ENCODE data around the gene TKT. TPM values are rescaled to one million over a fixed set of nuclear protein-coding genes. Genes with fewer than 3 reads are reported as not detected.

TKT gene
- total RNA-seq, 1 experiment from 2014 or later, result 650 TPM

DNA sequence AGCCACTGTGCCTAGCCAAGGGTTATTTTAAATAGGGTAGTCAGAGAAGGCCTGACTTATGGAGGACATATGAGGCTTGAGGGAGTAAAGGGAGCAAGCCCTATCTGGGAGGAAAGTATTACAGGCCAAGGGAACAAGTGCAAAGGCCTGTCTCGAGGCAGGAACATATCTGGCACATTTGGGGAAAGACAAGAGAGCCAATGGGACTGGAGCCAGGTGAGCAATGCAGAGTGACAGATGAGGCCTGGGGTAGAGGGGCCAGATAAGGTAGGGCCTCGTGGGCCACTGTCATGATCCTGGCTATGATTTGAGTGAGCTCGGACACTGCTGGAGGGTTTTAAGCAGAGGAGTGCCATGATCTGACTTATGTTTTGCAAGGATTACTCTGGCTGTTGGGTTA is 47.7 kb upstream of the TKT start:
- Mint-ChIP-seq H3K4me3 (no peak overlapping the region), H3K36me3 (ENCODE audit: insufficient read depth in 1 of 3, low read depth in 3 of 3) (peaks cover 8 to 40% (median 38%) of the 10 kb centered on the region in 3 experiments; a peak in 6 of 7 replicates), H3K27ac (peak overlapping the region in 1 of 3 experiments; percentile 62; a peak in 3 of 7 replicates), H3K9me3 (no peaks in the 10 kb centered on the region), H3K27me3 (ENCODE audit: low read depth) (no peaks in the 10 kb centered on the region), H3K4me1 (peaks cover 0 to 3% of the 10 kb centered on the region in 2 experiments; a peak in 1 of 4 replicates)
- no peak overlapping the region for H3K4ac ChIP-seq (ENCODE audit: low read depth, low read length)
- no peak overlapping the region for H2BK12ac ChIP-seq (ENCODE audit: insufficient read length, low read depth, low read length)
- no peak overlapping the region for H2BK15ac ChIP-seq (ENCODE audit: low read depth, low read length)
- no peak overlapping the region for H3K56ac ChIP-seq (ENCODE audit: insufficient read length, low read depth, low read length)
- H2BK120ac ChIP-seq (ENCODE audit: low read depth, low read length, poor library complexity, severe bottlenecking), result no peak overlapping the region
- no peak overlapping the region for H3K18ac ChIP-seq (ENCODE audit: insufficient read length, low read depth, low read length)
- no peak overlapping the region for H2AFZ ChIP-seq (ENCODE audit: low read length)
- H3K27me3 ChIP-seq (ENCODE audit: insufficient read depth, low read length), result no peaks in the 10 kb centered on the region
- no peak overlapping the region for H3K4me2 ChIP-seq (ENCODE audit: insufficient read depth, insufficient read length, low read length)
- H4K91ac ChIP-seq (ENCODE audit: insufficient read length, low read depth, low read length), result no peak overlapping the region
- no peaks in the 10 kb centered on the region for H3K9me3 ChIP-seq (ENCODE audit: control insufficient read depth, low read depth, low read length)
- H2BK5ac ChIP-seq (ENCODE audit: insufficient read length, low read length), result no peak overlapping the region
- no CpG with 5 or more reads among the region's 3 CpGs for WGBS (ENCODE audit: extremely low coverage, insufficient read length, low lambda C conversion rate)
- H3K79me2 ChIP-seq (ENCODE audit: insufficient read depth, low read length), result no peaks in the 10 kb centered on the region
- H3K9ac ChIP-seq (ENCODE audit: extremely low read depth, insufficient read length, low read length), result no peak overlapping the region
- H3K79me1 ChIP-seq (ENCODE audit: insufficient read depth, low read depth, low read length, poor library complexity, severe bottlenecking), result no peaks in the 10 kb centered on the region
- no peak overlapping the region for H3T11ph ChIP-seq (ENCODE audit: low read length)
- H3K27ac ChIP-seq (ENCODE audit: insufficient read length, low read depth, low read length), result no peak overlapping the region
- H4K20me1 ChIP-seq (ENCODE audit: control insufficient read depth, insufficient read depth, insufficient read length), result no peaks in the 10 kb centered on the region
- H2AK5ac ChIP-seq (ENCODE audit: insufficient read length, low read length), result no peak overlapping the region
- TF ChIP-seq, protein P1, sequence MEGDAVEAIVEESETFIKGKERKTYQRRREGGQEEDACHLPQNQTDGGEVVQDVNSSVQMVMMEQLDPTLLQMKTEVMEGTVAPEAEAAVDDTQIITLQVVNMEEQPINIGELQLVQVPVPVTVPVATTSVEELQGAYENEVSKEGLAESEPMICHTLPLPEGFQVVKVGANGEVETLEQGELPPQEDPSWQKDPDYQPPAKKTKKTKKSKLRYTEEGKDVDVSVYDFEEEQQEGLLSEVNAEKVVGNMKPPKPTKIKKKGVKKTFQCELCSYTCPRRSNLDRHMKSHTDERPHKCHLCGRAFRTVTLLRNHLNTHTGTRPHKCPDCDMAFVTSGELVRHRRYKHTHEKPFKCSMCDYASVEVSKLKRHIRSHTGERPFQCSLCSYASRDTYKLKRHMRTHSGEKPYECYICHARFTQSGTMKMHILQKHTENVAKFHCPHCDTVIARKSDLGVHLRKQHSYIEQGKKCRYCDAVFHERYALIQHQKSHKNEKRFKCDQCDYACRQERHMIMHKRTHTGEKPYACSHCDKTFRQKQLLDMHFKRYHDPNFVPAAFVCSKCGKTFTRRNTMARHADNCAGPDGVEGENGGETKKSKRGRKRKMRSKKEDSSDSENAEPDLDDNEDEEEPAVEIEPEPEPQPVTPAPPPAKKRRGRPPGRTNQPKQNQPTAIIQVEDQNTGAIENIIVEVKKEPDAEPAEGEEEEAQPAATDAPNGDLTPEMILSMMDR (conservative IDR thresholded peaks at IDR 0.05), result no peak
- no peak overlapping the region for H3K14ac ChIP-seq (ENCODE audit: insufficient read depth, low read length)
- no peak overlapping the region for H4K5ac ChIP-seq (ENCODE audit: insufficient read length, low read depth, low read length)
- no peak overlapping the region for H4K8ac ChIP-seq (replicated peaks; ENCODE audit: insufficient read length, low read depth, low read length)
- DNase-seq, result no peak
- no peak overlapping the region for H3K23ac ChIP-seq (ENCODE audit: insufficient read length, low read depth, low read length)
- H3K4me1 ChIP-seq (ENCODE audit: insufficient read depth, low read length), result no peaks in the 10 kb centered on the region
- H2BK20ac ChIP-seq (ENCODE audit: low read depth, low read length, poor library complexity, severe bottlenecking), result no peak overlapping the region
- H3K23me2 ChIP-seq (ENCODE audit: insufficient read length, low read depth, low read length, poor library complexity, severe bottlenecking), result no peaks in the 10 kb centered on the region
